HepG2 (cell line): ENCODE measurements around the gene CGB5. TPM values are rescaled to one million over a fixed set of nuclear protein-coding genes. Genes with fewer than 3 reads are reported as not detected.
A peak's percentile ranks its signal among the peaks of the same experiment; 100 is the strongest.

Experiments used
- ATAC-seq: fragments of 200-7000 bp; cut with Tn5 transposase; 3 replicates; pipeline ENCODE4 v1.9.1; 2020; ENCODE audit warnings: mild to moderate bottlenecking, moderate library complexity
- BruUV-seq: library from RNA; stranded (reverse); fragments of 400-500 nt; replicated peaks from 2 replicates; lab custom pipeline; 2021; lab: Mats Ljungman, UMichigan
- CTCF ChIA-PET: fragments of 300-600 bp; formaldehyde crosslinking; extraction: SDS; loops from one replicate; lab custom pipeline; 2021; ENCODE audit warnings: low total read pairs, inconsistent platforms, low intra/inter-chr PET ratio; lab: Yijun Ruan, JAX
- POLR2A ChIA-PET: fragments of 350-600 bp; sonication (Branson Sonifier 250); formaldehyde crosslinking; loops from one replicate; lab custom pipeline; 2020; ENCODE audit warnings: antibody characterized with exemption, inconsistent platforms; lab: Yijun Ruan, JAX
- DNase-seq: peaks from one replicate; pipeline ENCODE4 v3.0.0-alpha.2; 2015; ENCODE audit warnings: low spot score
- FAIRE-seq: peaks from 3 replicates; lab custom pipeline; 2011; peaks lifted over from hg19 to GRCh38; lab: Jason Lieb, UNC
- H2AFZ ChIP-seq: one replicate; pipeline ENCODE4 v1.6.1; 2011; ENCODE audit warnings: low read length, inconsistent platforms
- H3K27ac ChIP-seq: fragments of 300-600 bp; 3 replicates; pipeline ENCODE4 v1.8.0; 2011; ENCODE audit warnings: mixed run types, mild to moderate bottlenecking, mixed read lengths, low read length, inconsistent platforms; ENCODE audit not compliant: insufficient read depth; ENCODE audit errors: extremely low read length
- H3K27me3 ChIP-seq, 2 experiments: fragments of 200-600 bp in 1 of 2; 2 replicates in 1 of 2; 3 replicates in 1 of 2; pipeline versions ENCODE4 v1.6.0 to v1.8.0; 2011; ENCODE audit warnings: low read length in 2 of 2, mild to moderate bottlenecking in 2 of 2, moderate library complexity in 2 of 2, inconsistent platforms in 1 of 2; ENCODE audit not compliant: insufficient read depth in 2 of 2, control insufficient read depth in 1 of 2
- H3K36me3 ChIP-seq, 2 experiments: fragments of 200-600 bp in 1 of 2; replicated peaks in 1 of 2; 2 replicates in 1 of 2; 3 replicates in 1 of 2; pipeline versions ENCODE4 v1.5.1 to v1.8.0; 2011; ENCODE audit warnings: low read length in 2 of 2, inconsistent platforms in 1 of 2; ENCODE audit not compliant: insufficient read depth in 2 of 2, control insufficient read depth in 1 of 2
- H3K4me1 ChIP-seq: 2 replicates; pipeline ENCODE4 v1.5.1; 2012; ENCODE audit warnings: low read length, inconsistent platforms; ENCODE audit not compliant: insufficient read depth
- H3K4me2 ChIP-seq: 2 replicates; pipeline ENCODE4 v1.6.0; 2011; ENCODE audit warnings: low read depth, low read length, inconsistent platforms
- H3K4me3 ChIP-seq, 3 experiments: fragments of 200-600 bp in 1 of 3; sonication (generic), shearing (Covaris generic) in 1 of 3; replicated peaks in 1 of 3; 2 replicates each; pipeline ENCODE4 v1.5.1; 2011 to 2016; ENCODE audit warnings: low read length in 3 of 3, inconsistent platforms in 2 of 3, low read depth in 2 of 3, mild to moderate bottlenecking in 2 of 3, control low read depth in 1 of 3, mixed read lengths in 1 of 3; ENCODE audit not compliant: insufficient read depth in 1 of 3
- H3K79me2 ChIP-seq: one replicate; pipeline ENCODE4 v1.6.1; 2011; ENCODE audit warnings: low read length, inconsistent platforms; ENCODE audit not compliant: insufficient read depth
- H3K9ac ChIP-seq: 2 replicates; pipeline ENCODE4 v1.6.0; 2011; ENCODE audit warnings: mild to moderate bottlenecking, low read depth, low read length, inconsistent platforms; ENCODE audit not compliant: insufficient read depth
- H3K9me3 ChIP-seq: 2 replicates; pipeline ENCODE4 v1.5.1; 2012; ENCODE audit warnings: mild to moderate bottlenecking, low read length
- H4K20me1 ChIP-seq: 2 replicates; pipeline ENCODE4 v1.6.0; 2011; ENCODE audit warnings: inconsistent platforms, mild to moderate bottlenecking, low read length, moderate library complexity; ENCODE audit not compliant: insufficient read depth
- ASH2L ChIP-seq: fragments of 300-600, 200-600 bp; sonication (generic); IDR thresholded peaks from 2 replicates; pipeline ENCODE4 v1.7.0; 2017; ENCODE audit warnings: low read depth, mild to moderate bottlenecking, moderate library complexity, mixed read lengths, low read length; ENCODE audit not compliant: insufficient read length
- FOXA1 ChIP-seq, 2 experiments: fragments of 450-650 bp in 1 of 2; sonication (generic) in 1 of 2; formaldehyde crosslinking in 1 of 2; IDR thresholded peaks; 2 replicates each; pipeline versions ENCODE4 v1.4.0 to v1.6.1; 2016 to 2020; ENCODE audit warnings: missing genetic modification reagents in 1 of 2
- HCFC1 ChIP-seq: fragments of 150-350 bp; IDR thresholded peaks from 2 replicates; pipeline ENCODE4 v1.6.1; 2014; ENCODE audit warnings: low read depth, low read length
- IKZF1 ChIP-seq: fragments of 450-650 bp; IDR thresholded peaks from 2 replicates; pipeline ENCODE4 v1.7.1; 2016
- KMT2B ChIP-seq: IDR thresholded peaks from 2 replicates; pipeline ENCODE4 v1.6.1; 2016; ENCODE audit warnings: missing genetic modification reagents, missing compliant biosample characterization
- PHF5A ChIP-seq: IDR thresholded peaks from one replicate; pipeline ENCODE4 v1.6.1; 2018; ENCODE audit warnings: low read depth, missing genetic modification reagents; ENCODE audit not compliant: unreplicated experiment
- POLR2G ChIP-seq: fragments of 200-400 bp; formaldehyde crosslinking; IDR thresholded peaks from 2 replicates; pipeline ENCODE4 v1.6.1; 2018; ENCODE audit warnings: mild to moderate bottlenecking, low read depth, low read length, moderate library complexity
- REPIN1 ChIP-seq: sonication (generic); formaldehyde crosslinking; IDR thresholded peaks from 2 replicates; pipeline ENCODE4 v1.8.0; 2022; ENCODE audit warnings: missing genetic modification reagents, low read depth, mild to moderate bottlenecking, borderline replicate concordance
- RFXAP ChIP-seq: sonication (generic); formaldehyde crosslinking; IDR thresholded peaks from 2 replicates; pipeline ENCODE4 v1.4.0; 2020; ENCODE audit warnings: missing genetic modification reagents, borderline replicate concordance
- RNF2 ChIP-seq: fragments of 450-650 bp; conservative IDR thresholded peaks from 2 replicates; pipeline ENCODE4 v1.6.1; 2016; ENCODE audit warnings: low read depth
- ZFYVE20 ChIP-seq: sonication (generic); formaldehyde crosslinking; IDR thresholded peaks from 2 replicates; pipeline ENCODE4 v1.8.0; 2023; ENCODE audit warnings: low read depth, mild to moderate bottlenecking, moderate library complexity, missing genetic modification reagents, borderline replicate concordance
- ZNF280B ChIP-seq: sonication (generic); formaldehyde crosslinking; IDR thresholded peaks from 2 replicates; pipeline ENCODE4 v1.5.0; 2020; ENCODE audit warnings: missing genetic modification reagents, mild to moderate bottlenecking, borderline replicate concordance
- ZNF501 ChIP-seq: sonication (generic); formaldehyde crosslinking; IDR thresholded peaks from 2 replicates; pipeline ENCODE4 v1.5.1; 2020; ENCODE audit warnings: mild to moderate bottlenecking, moderate library complexity, missing genetic modification reagents
- WGBS: methylation state at CpG from one replicate; pipeline ENCODE4 v1.1.6; 2017; ENCODE audit warnings: low lambda C conversion rate; 5-methylcytosine and 5-hydroxymethylcytosine counted together
- in situ Hi-C: cut with HindIII; loops from 2 replicates; pipeline ENCODE4 v1.10.0; 2017; ENCODE audit warnings: low pct_unique_long_range_greater_than_20kb; ENCODE audit not compliant: extremely low pct_ligation_motif_present
- intact Hi-C: fragments of 100-400 bp; cut with micrococcal nuclease; formaldehyde crosslinking; loops from one replicate; pipeline ENCODE4 v1.10.0; 2022; ENCODE audit not compliant: unreplicated experiment
- polyA plus RNA-seq, 8 experiments: library from polyadenylated mRNA; depleted of rRNA in 3 of 8; stranded (reverse) in 7 of 8; unstranded in 1 of 8; fragments of >200 nt; fragmentation: Illumina TruSeq in 4 of 8; extraction: Trizol in 4 of 8; gene quantifications; 2 replicates each; pipeline versions ENCODE4 v1.2.1 to v1.2.3, GENCODE V29; 2011 to 2016; ENCODE audit warnings: low read depth in 4 of 8, missing spikeins in 1 of 8, mixed read lengths in 1 of 8; ENCODE audit not compliant: insufficient read depth in 1 of 8
- total RNA-seq, 5 experiments: library from RNA; depleted of rRNA; stranded (reverse); fragments of >200 nt; fragmentation: Illumina TruSeq; extraction: Trizol; gene quantifications; 2 replicates each; pipeline ENCODE4 v1.2.3, GENCODE V29; 2016; ENCODE audit warnings: low read depth in 1 of 5
- TF ChIP-seq, protein P1 (sequence below): sonication (generic); formaldehyde crosslinking; IDR thresholded peaks from 2 replicates; pipeline ENCODE4 v1.5.0; 2020; ENCODE audit warnings: mild to moderate bottlenecking, missing genetic modification reagents, moderate library complexity

The CGB5 gene
- total and polyA plus RNA-seq, 2 of the 13 experiments (the other 11 are each of a cell fraction or from before 2014, with no cell fraction given), result not detected

DNA sequence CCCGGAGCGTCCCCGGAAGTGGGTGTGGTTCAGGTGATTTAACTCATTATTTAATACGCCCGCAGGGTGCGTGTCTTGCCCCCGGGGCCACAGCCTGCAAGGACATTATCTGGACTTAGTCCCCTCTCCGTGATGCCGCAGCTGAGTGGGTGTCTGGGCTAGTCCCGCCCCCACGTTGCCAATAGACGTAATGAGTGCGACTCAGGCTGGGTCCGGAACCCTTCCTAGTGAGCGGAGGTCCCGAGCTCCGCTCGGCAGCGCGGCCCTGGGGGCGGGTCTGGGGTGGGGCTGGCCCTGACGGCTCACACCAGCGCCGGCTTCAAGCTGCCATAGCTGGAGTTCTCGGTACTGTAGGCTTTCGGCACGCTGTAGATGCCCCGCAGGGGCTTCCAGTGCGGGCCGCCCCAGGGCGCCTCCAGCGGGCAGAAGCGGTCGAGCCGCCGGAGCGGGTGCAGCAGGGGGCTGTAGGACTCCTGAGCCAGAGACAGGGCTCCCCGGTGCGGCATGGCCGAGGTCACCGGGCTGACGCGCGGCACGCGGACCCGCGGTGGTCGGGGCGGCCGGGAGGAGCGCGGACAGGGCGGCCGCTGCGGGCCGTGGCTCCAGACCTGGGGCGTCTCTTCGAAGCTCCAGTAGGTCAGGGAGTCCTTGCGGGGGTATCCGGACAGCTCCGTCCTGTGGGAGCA is 25.8 kb upstream of the CGB5 start:
- H3K27me3 ChIP-seq, result peaks cover 0 to 25% of the 10 kb centered on the region in 2 experiments; a peak in 3 of 5 replicates
- H3K4me3 ChIP-seq, result peak overlapping the region in 2 of 3 experiments; percentile 10 to 63; a peak in 3 of 6 replicates
- DNase-seq, result peak; percentile 41
- FAIRE-seq, result no peak
- peaks cover 4 to 19% of the 10 kb centered on the region in 2 experiments; a peak in 4 of 5 replicates for H3K36me3 ChIP-seq
- no peaks in the 10 kb centered on the region for H4K20me1 ChIP-seq
- WGBS, result 38% methylated on average over 23 of the region's 62 CpGs
- 0 out of 2 replicates have a peak overlapping the region, but pooled peaks have one; percentile 54 for H3K9ac ChIP-seq
- CTCF ChIA-PET, result no interaction called here
- no peaks in the 10 kb centered on the region for H3K9me3 ChIP-seq
- ATAC-seq, result peak; percentile 82
- intact Hi-C loops (no loop called here), in situ Hi-C loops (no loop called here)
- POLR2A ChIA-PET, result interaction anchor here (2.9 kb wide), 1 partner anchor 24 kb away, joined by 21 read pairs; the partner anchor contains the start of genes GYS1 and RUVBL2
- no TSS peak for BruUV-seq
- no peak overlapping the region for H3K27ac ChIP-seq
- peak overlapping the region; percentile 98 for H3K4me2 ChIP-seq
- peaks cover 27% of the 10 kb centered on the region for H3K4me1 ChIP-seq
- no peak overlapping the region for H2AFZ ChIP-seq
- no peaks in the 10 kb centered on the region for H3K79me2 ChIP-seq
- no peak for TF ChIP-seq REPIN1 (CRISPR knock-in tag)
- no peak for TF ChIP-seq KMT2B (CRISPR knock-in tag)
- TF ChIP-seq PHF5A (CRISPR knock-in tag), result no peak
- TF ChIP-seq ZFYVE20 (CRISPR knock-in tag), result no peak
- TF ChIP-seq HCFC1, result no peak
- peak; percentile 53; the same call in 1 of the 2 replicates for TF ChIP-seq POLR2G
- TF ChIP-seq ZNF501 (CRISPR knock-in tag), result no peak
- no peak for TF ChIP-seq ASH2L
- no peak for TF ChIP-seq IKZF1
- TF ChIP-seq FOXA1 (IDR thresholded peaks at IDR 0.05), result no peak
- TF ChIP-seq FOXA1 (CRISPR knock-in tag; IDR thresholded peaks at IDR 0.05), result no peak
- TF ChIP-seq ZNF280B (CRISPR knock-in tag), result no peak
- 0 out of 2 replicates have a peak, but pooled peaks have one; percentile 23 for TF ChIP-seq RFXAP (CRISPR knock-in tag)
- TF ChIP-seq, protein P1, sequence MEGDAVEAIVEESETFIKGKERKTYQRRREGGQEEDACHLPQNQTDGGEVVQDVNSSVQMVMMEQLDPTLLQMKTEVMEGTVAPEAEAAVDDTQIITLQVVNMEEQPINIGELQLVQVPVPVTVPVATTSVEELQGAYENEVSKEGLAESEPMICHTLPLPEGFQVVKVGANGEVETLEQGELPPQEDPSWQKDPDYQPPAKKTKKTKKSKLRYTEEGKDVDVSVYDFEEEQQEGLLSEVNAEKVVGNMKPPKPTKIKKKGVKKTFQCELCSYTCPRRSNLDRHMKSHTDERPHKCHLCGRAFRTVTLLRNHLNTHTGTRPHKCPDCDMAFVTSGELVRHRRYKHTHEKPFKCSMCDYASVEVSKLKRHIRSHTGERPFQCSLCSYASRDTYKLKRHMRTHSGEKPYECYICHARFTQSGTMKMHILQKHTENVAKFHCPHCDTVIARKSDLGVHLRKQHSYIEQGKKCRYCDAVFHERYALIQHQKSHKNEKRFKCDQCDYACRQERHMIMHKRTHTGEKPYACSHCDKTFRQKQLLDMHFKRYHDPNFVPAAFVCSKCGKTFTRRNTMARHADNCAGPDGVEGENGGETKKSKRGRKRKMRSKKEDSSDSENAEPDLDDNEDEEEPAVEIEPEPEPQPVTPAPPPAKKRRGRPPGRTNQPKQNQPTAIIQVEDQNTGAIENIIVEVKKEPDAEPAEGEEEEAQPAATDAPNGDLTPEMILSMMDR (CRISPR knock-in tag), result peak; percentile 57
- no peak; the same call in 1 of the 2 replicates for TF ChIP-seq RNF2
